Activated CD8-positive, alpha-beta memory T cell treated with anti-CD3 and anti-CD28 coated beads, Interleukin-2, amount 50 U/mL, for 24 hours (primary cell): ENCODE measurements around the gene LIPE.
"Not testable (repeated sequence)": the region's sequence is repeated elsewhere in the genome, so short reads cannot be mapped to it uniquely, and the experiment has no call there.

Source experiments
- DNase-seq: peaks from one replicate; pipeline ENCODE4 v3.0.0-alpha.2; 2020; ENCODE audit errors: extremely low read depth

The LIPE gene, protein sequence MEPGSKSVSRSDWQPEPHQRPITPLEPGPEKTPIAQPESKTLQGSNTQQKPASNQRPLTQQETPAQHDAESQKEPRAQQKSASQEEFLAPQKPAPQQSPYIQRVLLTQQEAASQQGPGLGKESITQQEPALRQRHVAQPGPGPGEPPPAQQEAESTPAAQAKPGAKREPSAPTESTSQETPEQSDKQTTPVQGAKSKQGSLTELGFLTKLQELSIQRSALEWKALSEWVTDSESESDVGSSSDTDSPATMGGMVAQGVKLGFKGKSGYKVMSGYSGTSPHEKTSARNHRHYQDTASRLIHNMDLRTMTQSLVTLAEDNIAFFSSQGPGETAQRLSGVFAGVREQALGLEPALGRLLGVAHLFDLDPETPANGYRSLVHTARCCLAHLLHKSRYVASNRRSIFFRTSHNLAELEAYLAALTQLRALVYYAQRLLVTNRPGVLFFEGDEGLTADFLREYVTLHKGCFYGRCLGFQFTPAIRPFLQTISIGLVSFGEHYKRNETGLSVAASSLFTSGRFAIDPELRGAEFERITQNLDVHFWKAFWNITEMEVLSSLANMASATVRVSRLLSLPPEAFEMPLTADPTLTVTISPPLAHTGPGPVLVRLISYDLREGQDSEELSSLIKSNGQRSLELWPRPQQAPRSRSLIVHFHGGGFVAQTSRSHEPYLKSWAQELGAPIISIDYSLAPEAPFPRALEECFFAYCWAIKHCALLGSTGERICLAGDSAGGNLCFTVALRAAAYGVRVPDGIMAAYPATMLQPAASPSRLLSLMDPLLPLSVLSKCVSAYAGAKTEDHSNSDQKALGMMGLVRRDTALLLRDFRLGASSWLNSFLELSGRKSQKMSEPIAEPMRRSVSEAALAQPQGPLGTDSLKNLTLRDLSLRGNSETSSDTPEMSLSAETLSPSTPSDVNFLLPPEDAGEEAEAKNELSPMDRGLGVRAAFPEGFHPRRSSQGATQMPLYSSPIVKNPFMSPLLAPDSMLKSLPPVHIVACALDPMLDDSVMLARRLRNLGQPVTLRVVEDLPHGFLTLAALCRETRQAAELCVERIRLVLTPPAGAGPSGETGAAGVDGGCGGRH

DNA sequence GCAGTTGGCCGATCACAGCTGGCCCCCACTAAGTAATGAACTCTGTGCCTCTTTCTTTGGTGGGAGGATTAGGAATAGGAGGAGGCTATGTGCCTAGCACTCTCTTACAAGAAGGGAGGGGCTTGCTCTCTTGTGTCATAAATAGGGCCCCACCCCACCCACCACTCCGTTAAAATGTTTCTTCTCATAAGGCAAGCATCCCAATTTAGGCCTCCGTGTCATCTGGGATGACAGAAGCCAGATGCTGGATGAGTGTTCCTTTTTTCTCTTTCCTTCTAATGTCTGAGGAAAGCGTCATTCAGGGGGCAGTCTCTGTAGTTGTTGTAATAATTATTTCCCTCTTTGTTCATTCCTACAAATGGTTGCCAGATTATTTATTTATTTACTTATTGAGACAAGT lies at the start of gene LIPE:
TSS of gene LIPE (minus strand) at position 76 of the 400 bp plus-strand sequence. CDS start 239 bp downstream, outside the sequence.
- no peak for DNase-seq

- no peak for DNase-seq
Measured at GRCh38 chr19:42475366-42475765, 48.2 kb upstream of the LIPE start.

DNA sequence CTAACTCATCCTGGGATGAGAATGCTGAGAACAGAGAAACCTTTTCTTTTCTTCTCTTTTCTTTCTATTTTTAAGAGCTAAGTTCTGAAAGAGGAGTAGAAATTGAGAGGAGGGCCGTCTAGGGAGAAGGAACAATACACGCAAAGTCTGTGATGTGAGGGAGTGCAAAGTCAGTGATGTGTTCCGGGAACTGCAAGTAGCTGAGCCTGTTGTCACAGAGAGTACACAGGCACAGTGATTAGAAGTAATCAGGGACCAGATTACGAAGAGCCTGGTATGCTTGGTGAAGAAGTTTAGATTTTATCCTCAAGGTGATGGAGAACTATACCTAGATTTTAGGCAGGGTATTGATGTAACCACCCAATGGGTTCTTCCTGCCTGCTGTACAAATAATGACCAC lies 47.6 kb upstream of the LIPE start:
- no peak for DNase-seq

DNA sequence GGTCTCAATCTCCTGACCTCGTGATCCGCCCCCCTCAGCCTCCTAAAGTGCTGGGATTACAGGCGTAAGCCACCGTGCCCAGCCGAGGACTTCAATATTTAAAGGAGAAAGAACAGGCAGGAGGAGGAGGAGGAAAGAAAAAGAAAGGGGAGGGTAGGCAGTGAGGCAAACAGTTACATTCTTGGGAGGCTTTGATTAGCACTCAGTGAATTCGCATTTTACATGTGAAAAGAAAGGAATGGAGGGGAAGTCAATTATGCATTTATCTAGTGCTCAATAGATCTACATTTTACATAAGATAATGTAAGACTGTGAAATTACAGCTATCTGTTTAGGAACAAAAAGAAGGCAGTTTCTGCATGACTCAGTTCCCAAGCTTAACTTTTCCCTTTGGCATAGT lies 46.5 kb upstream of the LIPE start:
- DNase-seq = no peak

DNA sequence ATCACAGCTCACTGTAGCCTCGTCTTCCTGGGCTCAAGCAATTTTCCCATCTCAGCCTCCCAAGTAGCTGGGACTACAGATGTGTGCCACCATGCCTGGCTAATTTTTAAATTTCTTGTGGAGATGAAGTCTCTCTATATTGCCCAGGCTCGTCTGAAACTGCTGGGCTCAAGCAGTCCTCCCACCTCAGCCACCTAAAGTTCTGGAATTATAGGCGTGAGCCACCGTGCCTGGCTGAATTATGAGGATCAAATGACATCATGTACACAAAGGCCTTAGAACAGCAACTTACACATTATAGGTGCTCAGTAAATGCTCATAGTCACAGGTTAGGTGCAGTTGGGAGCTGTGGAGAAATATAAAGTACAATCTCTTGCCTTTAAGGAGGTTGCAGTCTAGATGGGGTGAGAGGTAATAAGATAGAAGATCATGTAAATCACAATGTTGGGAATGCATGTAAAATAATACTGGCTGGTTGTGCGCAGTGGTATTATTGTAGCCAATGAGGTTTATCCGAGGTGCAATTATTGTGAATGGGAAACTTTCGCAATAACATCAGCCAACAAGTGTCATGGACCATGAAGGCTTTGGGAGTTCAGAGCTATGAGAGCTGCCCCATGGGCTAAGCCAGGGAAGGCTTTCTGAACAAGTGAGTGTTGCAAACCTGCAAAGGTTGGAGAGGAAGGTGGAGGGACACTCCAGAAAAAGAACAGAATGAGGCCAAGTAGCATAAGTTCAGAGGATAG lies 45.4 kb upstream of the LIPE start:
- DNase-seq = no peak

GRCh38 chr19:42471554-42472249 lies 44.5 kb upstream of the LIPE start:
- no peak for DNase-seq

DNA sequence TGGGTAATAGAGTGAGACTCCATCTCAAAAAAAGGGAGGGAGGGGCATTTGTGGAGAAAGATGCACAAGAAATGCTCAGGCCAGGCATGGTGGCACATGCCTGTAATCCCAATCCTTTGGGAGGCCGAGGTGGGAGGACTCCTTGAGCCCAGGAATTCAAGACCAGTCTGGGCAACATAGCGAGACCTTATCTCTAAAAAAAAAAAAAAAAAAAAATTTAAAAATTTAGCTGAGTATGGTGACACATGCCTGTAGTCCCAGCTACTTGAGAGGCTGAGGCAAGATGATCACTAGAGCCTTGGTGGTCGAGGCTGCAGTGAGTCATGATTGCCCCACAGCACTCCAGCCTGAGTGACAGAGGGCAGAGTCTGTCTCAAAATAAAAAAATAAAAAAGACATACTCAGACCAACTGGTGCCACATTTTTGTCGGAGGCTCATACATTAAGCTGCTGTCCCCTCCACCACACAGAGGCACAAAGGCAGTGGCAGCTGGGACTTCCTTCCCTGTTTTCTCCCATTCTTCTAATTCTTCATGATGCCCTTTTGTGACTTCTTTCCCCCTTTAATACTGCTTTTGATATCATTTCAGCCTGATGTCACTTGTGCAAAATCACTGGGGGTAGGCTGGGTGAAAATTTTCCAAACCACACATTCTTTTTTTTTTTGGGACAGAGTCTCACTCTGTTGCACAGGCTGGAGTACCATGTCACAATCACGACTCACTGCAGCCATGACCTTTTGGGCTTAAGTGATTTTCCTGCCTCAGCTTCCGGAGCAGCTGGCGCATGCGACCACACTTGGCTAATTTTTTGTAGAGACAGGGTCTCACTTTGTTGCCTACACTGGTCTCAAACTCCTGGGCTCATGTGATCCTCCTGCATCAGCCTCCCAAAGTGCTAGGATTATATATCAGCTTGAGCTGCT lies 42.4 kb upstream of the LIPE start:
- DNase-seq = no peak

GRCh38 chr19:42468273-42468796 lies 41.1 kb upstream of the LIPE start:
- no peak for DNase-seq

DNA sequence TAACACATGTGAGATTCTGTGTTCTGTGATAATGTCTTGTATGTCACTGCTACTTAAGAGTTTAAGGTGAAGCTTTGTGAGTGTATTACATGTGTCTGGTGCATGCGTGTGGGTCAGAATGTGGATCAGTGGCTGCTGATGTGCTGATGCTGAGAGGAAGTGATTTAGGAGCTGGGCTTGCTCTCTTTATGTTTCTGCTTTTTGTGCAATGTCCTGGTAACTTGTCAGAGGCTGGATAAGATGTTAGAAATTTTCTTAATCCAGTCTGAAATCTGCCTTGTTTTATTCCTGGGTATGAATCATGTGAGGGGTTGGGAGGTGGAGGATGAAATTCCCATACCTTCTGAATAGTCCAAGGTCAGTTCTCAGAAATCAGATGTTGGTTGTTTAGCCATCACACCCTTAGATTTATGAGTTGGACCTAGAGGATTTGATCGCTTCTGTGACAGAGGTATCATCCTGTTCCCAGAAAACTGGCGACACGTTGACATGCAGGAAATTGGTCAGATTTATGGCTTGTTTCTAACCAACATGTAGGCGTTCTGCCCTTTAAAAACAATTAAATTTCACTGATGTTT lies 40.1 kb upstream of the LIPE start:
- no peak for DNase-seq

DNA sequence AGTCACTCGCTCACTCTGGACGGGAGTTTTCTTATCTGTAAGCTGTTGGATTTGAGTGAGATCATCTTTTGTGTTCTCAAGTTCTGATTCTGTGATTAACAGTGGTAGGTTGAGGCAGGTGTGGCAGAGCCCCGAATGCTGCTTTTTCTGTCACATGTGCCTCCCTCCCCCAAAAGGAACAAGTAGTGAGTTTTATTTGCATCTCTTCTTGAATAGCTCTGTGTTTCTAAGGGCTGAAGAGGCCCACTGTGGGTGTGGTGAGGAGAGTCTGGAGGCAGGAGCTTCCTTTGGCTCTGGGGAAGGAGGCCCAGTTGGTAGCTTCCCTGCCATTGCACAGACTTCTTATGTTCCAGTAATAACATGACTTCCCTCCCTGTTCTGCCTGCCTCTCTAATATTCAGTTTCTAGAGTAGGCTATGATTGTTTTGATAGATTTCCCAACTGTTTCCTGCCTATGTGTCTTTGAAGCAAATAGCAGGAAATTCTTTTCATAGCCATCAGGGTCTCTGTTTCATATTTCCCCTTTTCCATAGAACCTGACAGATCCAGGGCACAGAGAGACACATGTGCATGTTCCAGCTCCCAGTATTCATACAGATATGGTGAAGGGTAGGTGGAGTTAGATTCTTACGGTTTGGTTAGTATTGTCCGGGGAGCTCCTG lies 39.5 kb upstream of the LIPE start:
- no peak for DNase-seq

- DNase-seq = no peak
Measured at GRCh38 chr19:42465827-42466280, 38.7 kb upstream of the LIPE start.

DNA sequence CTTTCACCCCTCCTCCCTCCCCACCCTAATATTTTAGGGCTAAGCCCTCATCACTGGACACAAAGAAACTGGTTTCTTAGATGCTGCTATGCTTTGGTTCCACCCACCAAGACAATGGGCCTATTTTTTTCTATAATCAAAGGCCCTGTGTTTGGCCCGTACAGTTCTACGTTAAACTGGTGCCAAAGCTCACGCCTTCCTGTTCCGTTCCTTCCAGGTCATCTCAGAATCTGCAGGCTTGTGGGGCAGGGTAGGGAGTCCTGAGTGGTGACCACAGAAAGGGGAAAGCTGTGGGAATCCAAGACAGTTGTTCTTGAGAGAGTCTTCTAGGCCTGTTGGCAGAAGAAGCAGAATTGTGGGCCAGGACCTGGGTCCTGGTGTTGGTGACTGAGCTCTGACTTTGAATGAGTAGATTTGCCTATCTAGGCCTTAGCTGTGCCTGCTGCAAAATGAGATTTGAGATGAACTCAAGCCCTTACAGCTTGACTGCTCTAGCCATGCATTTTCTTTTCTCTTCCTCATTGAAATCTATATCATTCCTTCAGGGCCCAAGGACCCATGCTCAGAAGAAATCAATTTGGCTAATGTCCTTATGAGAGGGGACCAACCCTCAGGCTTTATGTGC lies 34.6 kb upstream of the LIPE start:
- no peak for DNase-seq

DNA sequence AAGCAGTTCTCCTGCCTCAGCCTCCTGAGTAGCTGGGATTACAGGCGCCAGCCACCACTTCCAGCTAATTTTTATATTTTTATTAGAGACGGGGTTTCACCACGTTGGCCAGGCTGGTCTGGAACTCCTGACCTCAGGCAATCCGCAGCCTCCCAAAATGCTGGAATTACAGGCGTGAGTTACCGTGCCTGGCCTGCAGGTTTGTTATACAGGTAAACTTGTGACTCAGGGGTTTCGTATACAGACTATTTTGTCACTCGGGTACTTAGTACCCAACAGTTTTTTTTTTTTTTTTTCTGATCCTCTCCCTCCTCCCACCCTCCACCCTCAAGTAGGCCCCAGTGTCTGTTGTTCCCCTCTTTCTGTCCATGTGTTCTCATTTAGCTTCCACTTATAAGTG lies 34.0 kb upstream of the LIPE start:
- DNase-seq = not testable (repeated sequence)

GRCh38 chr19:42459926-42460325 lies 32.7 kb upstream of the LIPE start:
- no peak for DNase-seq

DNA sequence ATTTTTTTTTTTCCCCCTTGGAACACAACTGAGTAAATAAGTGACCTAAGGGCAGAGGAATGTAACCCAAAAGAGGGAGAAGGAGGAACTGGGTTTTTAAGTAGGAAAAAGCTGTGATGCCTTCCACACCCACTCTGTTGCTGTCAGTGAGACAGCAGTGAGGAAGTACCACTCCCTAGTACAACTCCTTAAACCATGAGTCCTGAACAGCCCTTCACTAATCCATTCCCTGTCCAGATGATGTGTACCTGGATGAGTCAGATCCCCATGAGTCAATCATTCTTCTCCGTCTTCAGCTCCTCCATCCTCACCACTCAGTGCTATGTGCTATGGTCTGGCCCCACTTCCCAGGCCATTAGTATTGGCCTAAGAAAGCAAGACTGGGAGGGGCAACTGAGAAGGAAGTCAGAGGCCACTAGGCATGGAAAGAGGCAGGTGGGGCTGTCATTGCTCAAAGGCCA lies 28.5 kb upstream of the LIPE start:
- no peak for DNase-seq

GRCh38 chr19:42455086-42455485 lies 27.9 kb upstream of the LIPE start:
- no peak for DNase-seq

DNA sequence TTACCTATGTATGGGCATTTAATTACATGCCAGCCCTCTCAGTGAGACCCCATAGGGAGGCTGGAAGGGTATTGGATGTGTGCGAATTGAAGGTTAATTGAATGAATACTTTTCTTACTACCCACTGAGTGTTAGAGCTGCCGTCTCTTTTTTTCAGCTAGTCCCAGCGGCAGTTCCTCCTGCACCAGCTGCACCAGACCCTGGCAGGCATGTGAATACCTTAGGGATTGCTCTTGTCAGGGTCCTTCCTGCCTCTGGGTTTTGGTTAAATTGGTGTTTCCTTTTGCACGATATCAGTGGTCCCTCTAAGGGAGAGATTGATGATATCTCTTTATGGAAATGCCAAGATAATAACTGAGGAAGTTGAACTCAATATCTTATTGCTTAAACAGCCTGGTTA lies 25.4 kb upstream of the LIPE start:
- DNase-seq = no peak

- DNase-seq = peak; percentile 39
Measured at GRCh38 chr19:42450314-42450934, 23.2 kb upstream of the LIPE start.
